ENCODE measurements around the gene KIF5A. TPM values are rescaled to one million over a fixed set of nuclear protein-coding genes. Genes with fewer than 3 reads are reported as not detected.
"Not testable (repeated sequence)": the region's sequence is repeated elsewhere in the genome, so short reads cannot be mapped to it uniquely, and the experiment has no call there.

KIF5A gene
- 0.09 and 0.17 TPM in 2 replicates for total RNA-seq

DNA sequence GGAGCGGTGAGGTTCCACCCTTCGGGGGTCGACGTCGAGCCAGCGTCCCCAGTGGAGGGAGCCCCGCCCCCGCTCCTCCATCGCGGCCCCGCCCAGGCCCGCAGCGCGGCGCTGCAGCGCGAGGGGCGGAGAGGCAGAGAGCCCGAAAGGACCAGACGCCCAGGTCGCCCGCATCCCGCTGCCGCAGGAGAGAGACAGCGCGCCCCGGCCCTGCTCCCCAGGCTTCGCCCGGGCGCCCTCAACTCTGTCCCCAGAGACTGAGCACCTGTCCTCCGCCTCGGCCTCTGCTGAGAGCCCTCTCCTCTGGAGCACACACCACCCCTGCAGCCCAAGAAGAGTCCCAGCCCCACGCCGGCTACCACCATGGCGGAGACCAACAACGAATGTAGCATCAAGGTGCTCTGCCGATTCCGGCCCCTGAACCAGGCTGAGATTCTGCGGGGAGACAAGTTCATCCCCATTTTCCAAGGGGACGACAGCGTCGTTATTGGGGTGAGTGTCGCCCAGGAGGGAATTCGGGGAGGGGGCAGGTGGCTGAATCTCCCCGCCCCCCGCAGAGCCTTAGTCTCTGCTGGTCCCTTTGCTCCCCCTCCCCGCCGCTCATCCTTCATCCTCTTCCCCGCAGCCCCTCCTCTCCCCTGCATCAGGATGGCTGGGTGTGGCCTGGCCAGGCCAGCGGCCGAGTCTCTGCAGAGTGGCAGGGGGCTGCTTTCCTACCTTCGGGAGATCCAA, at the start of gene KIF5A:
KIF5A (plus strand) TSS at position 136 of the 732 bp plus-strand sequence; CDS start at position 364, 228 bp downstream.
- DNase-seq = no peak

GRCh38 chr12:57500213-57500612, 49.6 kb upstream of the KIF5A start:
- no peak for DNase-seq

DNA sequence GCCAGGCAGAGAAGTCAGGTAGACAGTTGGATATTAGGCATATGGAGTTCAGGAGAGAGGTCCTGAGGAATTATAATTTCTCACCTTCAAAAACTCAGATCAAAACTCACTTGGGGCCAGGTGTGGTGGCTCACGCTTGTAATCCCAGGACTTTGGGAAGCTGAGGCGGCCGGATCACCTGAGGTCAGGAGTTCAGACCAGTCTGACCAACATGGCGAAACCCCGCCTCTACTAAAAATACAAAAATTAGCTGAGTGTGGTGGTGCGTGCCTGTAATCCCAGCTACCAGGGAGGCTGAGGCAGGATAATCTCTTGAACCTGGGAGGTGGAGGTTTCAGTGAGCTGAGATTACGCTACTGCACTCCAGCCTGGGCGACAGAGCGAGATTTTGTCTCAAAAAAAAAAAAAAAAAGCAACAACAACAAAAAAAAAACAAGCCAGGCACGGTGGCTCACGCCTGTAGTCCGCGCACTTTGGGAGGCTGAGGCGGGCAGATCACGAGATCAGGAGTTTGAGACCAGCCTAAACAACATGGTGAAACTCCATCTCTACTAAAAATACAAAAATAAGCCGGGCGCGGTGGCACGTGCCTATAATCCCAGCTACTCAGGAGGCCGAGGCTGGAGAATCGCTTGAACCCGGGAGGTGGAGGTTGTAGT, 47.4 kb upstream of the KIF5A start:
- not testable (repeated sequence) for DNase-seq

DNA sequence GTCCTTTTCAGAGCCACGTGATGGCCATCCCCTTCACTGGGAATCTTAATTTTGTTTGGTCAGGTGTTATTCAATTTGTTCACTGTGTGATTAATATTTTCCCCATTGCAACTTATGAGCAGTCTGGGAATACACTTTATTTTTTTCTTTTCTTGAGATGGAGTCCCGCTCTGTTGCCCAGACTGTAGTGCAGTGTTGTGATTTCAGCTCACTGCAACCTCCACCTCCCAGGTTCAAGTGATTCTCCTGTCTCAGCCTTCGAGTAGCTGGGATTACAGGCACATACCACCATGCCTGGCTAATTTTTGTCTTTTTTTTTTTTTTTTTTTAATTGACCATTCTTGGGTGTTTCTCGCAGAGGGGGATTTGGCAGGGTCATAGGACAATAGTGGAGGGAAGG, 43.3 kb upstream of the KIF5A start:
- DNase-seq = not testable (repeated sequence)

GRCh38 chr12:57507796-57508195, 42.0 kb upstream of the KIF5A start:
- DNase-seq = not testable (repeated sequence)

DNA sequence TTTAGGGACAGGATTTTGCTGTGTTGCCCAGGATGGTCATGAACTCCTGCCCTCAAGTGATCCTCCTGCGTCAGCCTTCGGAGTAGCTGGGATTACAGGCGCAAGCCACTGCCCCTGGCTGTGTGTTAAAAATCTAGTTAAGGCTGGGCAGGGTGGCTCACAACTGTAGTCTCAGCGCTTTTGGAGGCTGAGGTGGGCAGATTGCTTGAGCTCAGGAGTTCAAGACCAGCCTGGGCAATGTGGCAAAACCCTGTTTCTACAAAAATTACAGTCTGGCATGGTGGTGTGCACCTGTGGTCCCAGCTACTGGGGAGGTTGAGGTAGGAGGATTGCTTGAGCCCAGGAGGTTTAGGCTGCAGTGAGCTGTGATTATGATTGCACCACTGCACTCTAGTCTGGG, 38.7 kb upstream of the KIF5A start:
- no peak for DNase-seq

- no peak for DNase-seq
These were observed 38.1 kb upstream of the KIF5A start for GRCh38 chr12:57511588-57512325.

GRCh38 chr12:57512665-57513064, 37.2 kb upstream of the KIF5A start:
- DNase-seq = no peak

GRCh38 chr12:57513266-57513665, 36.6 kb upstream of the KIF5A start:
- no peak for DNase-seq

DNA sequence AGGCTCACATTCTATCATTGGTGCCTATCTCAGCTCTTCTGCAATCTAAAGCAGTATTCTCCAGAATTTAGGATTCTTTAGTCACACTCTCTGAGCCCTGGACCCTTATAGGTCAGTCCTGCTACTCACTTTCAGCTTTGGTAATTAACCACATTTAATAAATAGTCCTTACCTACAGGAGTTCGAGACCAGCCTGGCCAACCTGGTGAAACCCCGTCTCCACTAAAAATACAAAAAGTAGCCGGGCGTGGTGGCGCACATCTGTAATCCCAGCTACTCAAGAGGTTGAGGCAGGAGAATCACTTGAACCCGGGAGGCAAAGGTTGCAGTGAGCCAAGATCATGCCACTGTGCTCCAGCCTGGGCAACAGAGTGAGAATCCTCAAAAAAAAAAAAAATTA, 36.2 kb upstream of the KIF5A start:
- DNase-seq = not testable (repeated sequence)

GRCh38 chr12:57514246-57514645, 35.6 kb upstream of the KIF5A start:
- not testable (repeated sequence) for DNase-seq

DNA sequence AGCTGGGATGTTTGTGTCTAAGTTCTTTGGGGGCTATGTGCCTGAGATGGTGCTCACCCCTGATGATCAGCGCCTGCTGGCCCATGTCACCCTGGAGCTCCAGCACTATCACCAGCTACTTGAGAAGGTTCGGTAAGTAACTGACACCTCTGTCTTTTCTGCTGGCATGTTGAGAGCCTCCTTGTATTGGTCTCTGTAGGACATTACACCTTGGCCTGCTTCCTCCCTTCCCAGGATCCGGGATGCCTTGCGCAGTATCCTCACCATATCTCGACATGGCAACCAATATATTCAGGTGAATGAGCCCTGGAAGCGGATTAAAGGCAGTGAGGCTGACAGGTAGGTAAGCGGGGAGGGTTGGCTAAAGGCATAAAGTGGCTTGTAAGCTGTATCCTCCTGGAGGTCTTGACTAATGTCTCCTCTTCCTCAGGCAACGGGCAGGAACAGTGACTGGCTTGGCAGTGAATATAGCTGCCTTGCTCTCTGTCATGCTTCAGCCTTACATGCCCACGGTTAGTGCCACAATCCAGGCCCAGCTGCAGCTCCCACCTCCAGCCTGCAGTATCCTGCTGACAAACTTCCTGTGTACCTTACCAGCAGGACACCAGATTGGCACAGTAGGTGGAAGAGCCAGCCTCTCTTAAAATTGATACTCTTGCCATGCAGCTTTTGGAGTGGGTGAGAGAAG, 35.0 kb upstream of the KIF5A start:
- DNase-seq = no peak

- no peak for DNase-seq
These were observed 34.4 kb upstream of the KIF5A start for GRCh38 chr12:57515408-57515933.

DNA sequence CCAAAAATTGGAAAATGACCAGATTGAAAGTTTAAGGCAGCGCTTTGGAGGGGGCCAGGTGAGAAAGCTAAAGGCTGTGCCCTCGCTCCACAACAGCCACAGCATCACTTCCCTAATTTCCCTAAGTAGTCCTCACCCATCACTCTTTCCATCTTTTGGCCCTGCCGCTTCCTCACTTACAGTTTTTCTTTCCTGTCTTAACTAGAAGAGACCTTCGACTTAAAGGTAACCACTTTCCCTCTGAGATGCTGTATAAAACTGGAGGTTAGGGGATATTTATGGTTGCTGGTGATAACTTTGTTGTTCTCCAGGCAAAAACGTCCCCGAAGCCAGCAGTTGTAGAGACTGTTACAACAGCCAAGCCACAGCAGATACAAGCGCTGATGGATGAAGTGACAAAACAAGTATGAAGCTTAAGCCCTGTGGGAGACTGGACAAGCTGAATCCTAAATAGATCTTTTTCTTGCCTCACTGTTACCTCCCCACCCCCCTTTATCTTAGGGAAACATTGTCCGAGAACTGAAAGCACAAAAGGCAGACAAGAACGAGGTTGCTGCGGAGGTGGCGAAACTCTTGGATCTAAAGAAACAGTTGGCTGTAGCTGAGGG, 33.8 kb upstream of the KIF5A start:
- no peak for DNase-seq

- DNase-seq = peak; percentile 41
These were observed 33.2 kb upstream of the KIF5A start for GRCh38 chr12:57516617-57517153.

- peak; percentile 60 for DNase-seq
These were observed 32.7 kb upstream of the KIF5A start for GRCh38 chr12:57517187-57517586.

GRCh38 chr12:57517718-57518117, 32.1 kb upstream of the KIF5A start:
- not testable (repeated sequence) for DNase-seq

GRCh38 chr12:57518176-57518919, 31.5 kb upstream of the KIF5A start:
- no peak for DNase-seq

DNA sequence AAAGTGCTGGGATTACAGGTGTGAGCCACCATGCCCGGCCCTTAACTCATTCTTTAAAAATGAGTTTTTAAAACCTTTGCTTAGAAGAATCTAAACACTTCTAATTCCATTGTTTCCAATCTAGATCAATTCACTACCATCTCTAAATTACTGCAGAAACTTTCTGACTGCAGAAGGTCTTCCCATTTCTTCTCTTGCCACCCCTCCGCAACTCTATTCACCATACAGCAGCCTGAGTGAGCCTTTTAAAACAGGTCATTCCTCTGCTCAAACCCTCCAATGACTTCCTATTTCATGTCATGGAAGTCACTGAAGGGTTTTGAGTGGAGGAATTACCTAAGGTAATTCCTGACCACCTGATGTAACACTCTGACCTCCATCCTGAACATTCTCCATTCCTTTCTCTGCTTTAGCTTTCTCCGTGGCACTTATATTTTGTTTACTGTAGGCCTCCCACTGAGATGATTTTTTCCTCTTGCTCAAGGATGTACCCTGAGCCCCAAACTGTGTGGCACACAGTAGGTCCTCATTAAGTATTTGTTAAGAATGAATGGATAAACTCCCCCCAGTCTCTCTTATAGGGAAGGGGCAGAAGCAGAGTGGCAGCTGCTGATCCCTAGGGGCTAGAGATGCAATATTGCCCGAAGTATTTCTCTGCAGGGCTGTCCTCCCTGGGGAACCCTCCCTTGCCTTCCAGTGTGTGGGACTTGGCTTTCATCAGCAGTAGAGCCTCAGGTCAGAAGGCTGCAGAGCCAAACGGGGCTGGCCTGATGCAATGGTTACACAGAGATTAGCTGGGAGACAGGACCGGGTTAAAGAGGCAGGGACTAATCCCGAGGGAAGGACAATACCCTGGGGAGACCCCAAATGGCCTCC, 30.7 kb upstream of the KIF5A start:
- peak; percentile 33 for DNase-seq

GRCh38 chr12:57519796-57520052, 30.1 kb upstream of the KIF5A start:
- DNase-seq = no peak
